GM12878 (cell line): ENCODE results near the gene TMEM131L. TPM values are rescaled to one million over a fixed set of nuclear protein-coding genes. Genes with fewer than 3 reads are reported as not detected.
A peak's percentile ranks its signal among the peaks of the same experiment; 100 is the strongest.

ENCODE experiments used
- CBX3 ChIP-seq: fragments of 200-600 bp; sonication (generic); IDR thresholded peaks from 2 replicates; pipeline ENCODE4 v1.6.1; 2016; ENCODE audit warnings: low read depth, borderline replicate concordance
- CHD1 ChIP-seq: IDR thresholded peaks from 2 replicates; pipeline ENCODE4 v1.6.1; 2012; ENCODE audit warnings: low read depth, low read length, improper control_type of control experiment
- EED ChIP-seq: sonication (generic); IDR thresholded peaks from 2 replicates; pipeline ENCODE4 v1.6.1; 2016; ENCODE audit warnings: antibody characterized with exemption, low read depth
- EGR1 ChIP-seq, 2 experiments: IDR thresholded peaks; 1 replicate in 1 of 2; 2 replicates in 1 of 2; pipeline ENCODE4 v1.6.1; 2011 to 2012; ENCODE audit warnings: low read depth in 2 of 2, low read length in 2 of 2, borderline replicate concordance in 1 of 2, mild to moderate bottlenecking in 1 of 2, moderate library complexity in 1 of 2
- ETV6 ChIP-seq, 2 experiments: fragments of 450-650 bp in 1 of 2; IDR thresholded peaks in 1 of 2; conservative IDR thresholded peaks in 1 of 2; 2 replicates each; pipeline ENCODE4 v1.6.1; 2014; ENCODE audit warnings: antibody characterized with exemption in 1 of 2, borderline replicate concordance in 1 of 2, low read depth in 1 of 2, mild to moderate bottlenecking in 1 of 2, moderate library complexity in 1 of 2
- FOXK2 ChIP-seq: fragments of 450-650 bp; IDR thresholded peaks from 2 replicates; pipeline ENCODE4 v1.6.1; 2017; ENCODE audit warnings: mild to moderate bottlenecking, moderate library complexity
- IKZF1 ChIP-seq: fragments of 450-650 bp; conservative IDR thresholded peaks from 2 replicates; pipeline ENCODE4 v1.6.1; 2017; ENCODE audit warnings: antibody characterized with exemption, mild to moderate bottlenecking
- JUND ChIP-seq: IDR thresholded peaks from 2 replicates; pipeline ENCODE4 v1.6.1; 2012; ENCODE audit warnings: low read depth, mild to moderate bottlenecking, low read length, improper control_type of control experiment, moderate library complexity
- MTA2 ChIP-seq: fragments of 450-650 bp; IDR thresholded peaks from 2 replicates; pipeline ENCODE4 v1.6.1; 2016; ENCODE audit warnings: low read depth, mild to moderate bottlenecking, moderate library complexity
- MTA3 ChIP-seq: IDR thresholded peaks from 2 replicates; pipeline ENCODE4 v1.6.1; 2012; ENCODE audit warnings: low read length, inconsistent platforms, borderline replicate concordance
- NFIC ChIP-seq: IDR thresholded peaks from 2 replicates; pipeline ENCODE4 v1.6.1; 2012; ENCODE audit warnings: low read depth, mild to moderate bottlenecking, inconsistent platforms, low read length, moderate library complexity
- NFYB ChIP-seq: IDR thresholded peaks from 2 replicates; pipeline ENCODE4 v1.6.1; 2011; ENCODE audit warnings: low read depth, mild to moderate bottlenecking, low read length, improper control_type of control experiment, moderate library complexity; ENCODE audit not compliant: insufficient read depth
- NRF1 ChIP-seq: conservative IDR thresholded peaks from 2 replicates; pipeline ENCODE4 v1.6.1; 2011; ENCODE audit warnings: mild to moderate bottlenecking, low read depth, low read length, improper control_type of control experiment
- SPI1 ChIP-seq: IDR thresholded peaks from 2 replicates; pipeline ENCODE4 v1.6.1; 2011; ENCODE audit warnings: low read depth, mild to moderate bottlenecking, low read length, moderate library complexity, borderline replicate concordance; ENCODE audit not compliant: insufficient read depth
- SRF ChIP-seq, 2 experiments: IDR thresholded peaks; 2 replicates each; pipeline ENCODE4 v1.6.1; 2011; ENCODE audit warnings: low read depth in 2 of 2, low read length in 2 of 2, mild to moderate bottlenecking in 1 of 2, moderate library complexity in 1 of 2
- WRNIP1 ChIP-seq: IDR thresholded peaks from 2 replicates; pipeline ENCODE4 v1.6.1; 2011; ENCODE audit warnings: low read depth, low read length, improper control_type of control experiment, borderline replicate concordance
- YY1 ChIP-seq: IDR thresholded peaks from 2 replicates; pipeline ENCODE4 v1.6.1; 2011; ENCODE audit warnings: low read depth, mild to moderate bottlenecking, low read length
- ZNF384 ChIP-seq: IDR thresholded peaks from 2 replicates; pipeline ENCODE4 v1.6.1; 2012; ENCODE audit warnings: low read depth, mild to moderate bottlenecking, low read length, improper control_type of control experiment, borderline replicate concordance
- polyA plus RNA-seq, 11 experiments: library from polyadenylated mRNA; depleted of rRNA in 4 of 11; unstranded in 6 of 11; stranded (reverse) in 5 of 11; fragments of >200 nt; fragmentation: Nextera tagmentation in 4 of 11; fragmentation: Illumina TruSeq in 1 of 11; extraction: Ambion mirVana in 4 of 11; extraction: Trizol in 1 of 11; gene quantifications; 1 replicate in 1 of 11; 2 replicates in 10 of 11; pipeline versions ENCODE4 v1.2.1 to v1.2.3, GENCODE V29; 2011 to 2016; ENCODE audit warnings: inconsistent platforms in 2 of 11, missing spikeins in 2 of 11, low read depth in 1 of 11
- total RNA-seq, 4 experiments: library from RNA; depleted of rRNA in 3 of 4; stranded (reverse); fragments of >200 nt in 3 of 4; fragmentation: Illumina TruSeq in 1 of 4; extraction: Trizol in 1 of 4; gene quantifications; 2 replicates each; pipeline versions ENCODE4 v1.2.1 to v1.2.3, GENCODE V29; 2013 to 2021
- TF ChIP-seq, protein P1 (sequence below): fragments of 450-650 bp; IDR thresholded peaks from 2 replicates; pipeline ENCODE4 v1.6.1; 2017; ENCODE audit warnings: antibody characterized with exemption, mild to moderate bottlenecking, moderate library complexity
- TF ChIP-seq, protein P2 (sequence below): IDR thresholded peaks from 2 replicates; pipeline ENCODE4 v1.6.1; 2011; ENCODE audit warnings: low read depth, mild to moderate bottlenecking, low read length, moderate library complexity, borderline replicate concordance; ENCODE audit errors: extremely low read depth
- TF ChIP-seq, protein P3 (sequence below): fragments of 450-650 bp; IDR thresholded peaks from 2 replicates; pipeline ENCODE4 v1.6.1; 2016; ENCODE audit warnings: mild to moderate bottlenecking, moderate library complexity, borderline replicate concordance
- TF ChIP-seq, protein P4 (sequence below): IDR thresholded peaks from 2 replicates; pipeline ENCODE4 v1.6.1; 2011; ENCODE audit warnings: borderline replicate concordance, low read depth, mild to moderate bottlenecking, moderate library complexity, mixed read lengths, low read length; ENCODE audit not compliant: insufficient read depth; ENCODE audit errors: extremely low read length

Gene TMEM131L
- total and polyA plus RNA-seq, 10 of the 15 experiments (the other 5 are each of a cell fraction or from before 2014, with no cell fraction given) = 8.5 to 101 (median 74.4) TPM

DNA sequence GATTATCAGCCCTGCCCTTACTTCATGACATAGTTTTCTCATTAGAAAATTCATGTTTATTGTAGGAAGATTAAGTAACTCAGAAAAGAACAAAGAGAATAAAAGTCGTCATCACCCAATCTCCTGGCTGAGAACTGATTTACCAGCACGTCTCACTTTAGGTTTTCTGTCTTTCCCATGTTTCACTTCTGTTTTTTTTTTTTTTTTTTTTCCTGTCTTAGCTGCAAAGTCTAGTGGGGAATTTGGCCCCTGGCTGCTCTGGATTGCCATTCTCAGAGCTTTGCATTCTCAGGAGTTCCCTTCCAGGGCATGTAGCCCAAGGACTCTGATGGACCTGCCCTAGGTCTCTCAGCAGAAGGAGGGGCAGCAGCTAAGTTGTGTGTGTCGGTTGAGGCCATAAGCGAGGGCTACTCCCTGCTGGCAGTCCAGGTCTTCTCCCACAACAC, 57.8 kb downstream of the TMEM131L start (continued):
- TF ChIP-seq, protein P1, sequence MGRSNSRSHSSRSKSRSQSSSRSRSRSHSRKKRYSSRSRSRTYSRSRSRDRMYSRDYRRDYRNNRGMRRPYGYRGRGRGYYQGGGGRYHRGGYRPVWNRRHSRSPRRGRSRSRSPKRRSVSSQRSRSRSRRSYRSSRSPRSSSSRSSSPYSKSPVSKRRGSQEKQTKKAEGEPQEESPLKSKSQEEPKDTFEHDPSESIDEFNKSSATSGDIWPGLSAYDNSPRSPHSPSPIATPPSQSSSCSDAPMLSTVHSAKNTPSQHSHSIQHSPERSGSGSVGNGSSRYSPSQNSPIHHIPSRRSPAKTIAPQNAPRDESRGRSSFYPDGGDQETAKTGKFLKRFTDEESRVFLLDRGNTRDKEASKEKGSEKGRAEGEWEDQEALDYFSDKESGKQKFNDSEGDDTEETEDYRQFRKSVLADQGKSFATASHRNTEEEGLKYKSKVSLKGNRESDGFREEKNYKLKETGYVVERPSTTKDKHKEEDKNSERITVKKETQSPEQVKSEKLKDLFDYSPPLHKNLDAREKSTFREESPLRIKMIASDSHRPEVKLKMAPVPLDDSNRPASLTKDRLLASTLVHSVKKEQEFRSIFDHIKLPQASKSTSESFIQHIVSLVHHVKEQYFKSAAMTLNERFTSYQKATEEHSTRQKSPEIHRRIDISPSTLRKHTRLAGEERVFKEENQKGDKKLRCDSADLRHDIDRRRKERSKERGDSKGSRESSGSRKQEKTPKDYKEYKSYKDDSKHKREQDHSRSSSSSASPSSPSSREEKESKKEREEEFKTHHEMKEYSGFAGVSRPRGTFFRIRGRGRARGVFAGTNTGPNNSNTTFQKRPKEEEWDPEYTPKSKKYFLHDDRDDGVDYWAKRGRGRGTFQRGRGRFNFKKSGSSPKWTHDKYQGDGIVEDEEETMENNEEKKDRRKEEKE = no peak
- no peak for TF ChIP-seq SRF (IDR thresholded peaks at IDR 0.05; ENCODE audit: low read depth in 2 of 2, low read length in 2 of 2)
- TF ChIP-seq SPI1 = peak; percentile 82
- no peak for TF ChIP-seq CBX3
- no peak for TF ChIP-seq CHD1
- TF ChIP-seq EGR1 (IDR thresholded peaks at IDR 0.05; ENCODE audit: borderline replicate concordance in 1 of 2, low read depth in 2 of 2, low read length in 2 of 2) = no peak
- TF ChIP-seq, protein P2, sequence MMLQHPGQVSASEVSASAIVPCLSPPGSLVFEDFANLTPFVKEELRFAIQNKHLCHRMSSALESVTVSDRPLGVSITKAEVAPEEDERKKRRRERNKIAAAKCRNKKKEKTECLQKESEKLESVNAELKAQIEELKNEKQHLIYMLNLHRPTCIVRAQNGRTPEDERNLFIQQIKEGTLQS = no peak
- TF ChIP-seq IKZF1 = peak; percentile 63; the same call in 1 of the 2 replicates
- TF ChIP-seq EED = peak; percentile 62
- peak; percentile 37; the same call in 1 of the 2 replicates for TF ChIP-seq MTA2
- TF ChIP-seq NRF1 = no peak
- no peak for TF ChIP-seq MTA3
- peak; percentile 81 for TF ChIP-seq ZNF384
- TF ChIP-seq JUND = no peak
- no peak for TF ChIP-seq NFYB
- TF ChIP-seq FOXK2 = no peak
- peak in 1 of 2 experiments; percentile 21; a peak in 1 of 4 replicates for TF ChIP-seq ETV6 (conservative IDR thresholded peaks at IDR 0.05 in 1 of 2, IDR thresholded peaks at IDR 0.05 in 1 of 2; ENCODE audit: borderline replicate concordance in 1 of 2, low read depth in 1 of 2)
- no peak for TF ChIP-seq YY1
- TF ChIP-seq, protein P3, sequence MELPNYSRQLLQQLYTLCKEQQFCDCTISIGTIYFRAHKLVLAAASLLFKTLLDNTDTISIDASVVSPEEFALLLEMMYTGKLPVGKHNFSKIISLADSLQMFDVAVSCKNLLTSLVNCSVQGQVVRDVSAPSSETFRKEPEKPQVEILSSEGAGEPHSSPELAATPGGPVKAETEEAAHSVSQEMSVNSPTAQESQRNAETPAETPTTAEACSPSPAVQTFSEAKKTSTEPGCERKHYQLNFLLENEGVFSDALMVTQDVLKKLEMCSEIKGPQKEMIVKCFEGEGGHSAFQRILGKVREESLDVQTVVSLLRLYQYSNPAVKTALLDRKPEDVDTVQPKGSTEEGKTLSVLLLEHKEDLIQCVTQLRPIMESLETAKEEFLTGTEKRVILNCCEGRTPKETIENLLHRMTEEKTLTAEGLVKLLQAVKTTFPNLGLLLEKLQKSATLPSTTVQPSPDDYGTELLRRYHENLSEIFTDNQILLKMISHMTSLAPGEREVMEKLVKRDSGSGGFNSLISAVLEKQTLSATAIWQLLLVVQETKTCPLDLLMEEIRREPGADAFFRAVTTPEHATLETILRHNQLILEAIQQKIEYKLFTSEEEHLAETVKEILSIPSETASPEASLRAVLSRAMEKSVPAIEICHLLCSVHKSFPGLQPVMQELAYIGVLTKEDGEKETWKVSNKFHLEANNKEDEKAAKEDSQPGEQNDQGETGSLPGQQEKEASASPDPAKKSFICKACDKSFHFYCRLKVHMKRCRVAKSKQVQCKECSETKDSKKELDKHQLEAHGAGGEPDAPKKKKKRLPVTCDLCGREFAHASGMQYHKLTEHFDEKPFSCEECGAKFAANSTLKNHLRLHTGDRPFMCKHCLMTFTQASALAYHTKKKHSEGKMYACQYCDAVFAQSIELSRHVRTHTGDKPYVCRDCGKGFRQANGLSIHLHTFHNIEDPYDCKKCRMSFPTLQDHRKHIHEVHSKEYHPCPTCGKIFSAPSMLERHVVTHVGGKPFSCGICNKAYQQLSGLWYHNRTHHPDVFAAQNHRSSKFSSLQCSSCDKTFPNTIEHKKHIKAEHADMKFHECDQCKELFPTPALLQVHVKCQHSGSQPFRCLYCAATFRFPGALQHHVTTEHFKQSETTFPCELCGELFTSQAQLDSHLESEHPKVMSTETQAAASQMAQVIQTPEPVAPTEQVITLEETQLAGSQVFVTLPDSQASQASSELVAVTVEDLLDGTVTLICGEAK = no peak
- TF ChIP-seq WRNIP1 = no peak
- no peak; the same call in 1 of the 2 replicates for TF ChIP-seq NFIC
- TF ChIP-seq, protein P4, sequence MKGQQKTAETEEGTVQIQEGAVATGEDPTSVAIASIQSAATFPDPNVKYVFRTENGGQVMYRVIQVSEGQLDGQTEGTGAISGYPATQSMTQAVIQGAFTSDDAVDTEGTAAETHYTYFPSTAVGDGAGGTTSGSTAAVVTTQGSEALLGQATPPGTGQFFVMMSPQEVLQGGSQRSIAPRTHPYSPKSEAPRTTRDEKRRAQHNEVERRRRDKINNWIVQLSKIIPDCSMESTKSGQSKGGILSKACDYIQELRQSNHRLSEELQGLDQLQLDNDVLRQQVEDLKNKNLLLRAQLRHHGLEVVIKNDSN = no peak
